HG03439 (cell line): ENCODE results near the gene KRTAP1-1.
"Not testable (repeated sequence)": the region's sequence is repeated elsewhere in the genome, so short reads cannot be mapped to it uniquely, and the experiment has no call there.

Experiments used
- ATAC-seq: cut with Tn5 transposase; IDR thresholded peaks from one replicate; pipeline ENCODE4 v1.9.1; 2021; ENCODE audit warnings: mild to moderate bottlenecking, moderate library complexity; ENCODE audit not compliant: unreplicated experiment

The KRTAP1-1 gene

DNA sequence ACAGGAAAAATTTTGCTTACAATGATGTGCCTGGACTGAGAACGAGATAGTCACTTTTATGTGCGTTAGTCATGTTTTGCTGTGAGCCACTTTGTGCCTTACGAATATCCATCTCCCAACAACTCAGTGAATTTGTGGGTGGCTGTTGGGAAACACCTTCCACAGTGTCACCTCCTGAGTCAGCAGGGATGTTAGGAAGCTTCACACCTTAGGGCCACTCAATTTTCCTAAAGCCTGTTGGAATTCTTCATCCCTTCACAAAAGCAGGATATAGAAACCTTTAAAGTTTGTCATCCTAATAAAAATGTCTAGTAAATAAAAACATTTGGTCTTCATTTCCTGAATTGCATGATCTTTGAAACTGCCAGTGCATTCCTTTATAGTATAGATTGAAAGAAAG is 28.1 kb downstream of the KRTAP1-1 start:
- ATAC-seq = no peak

DNA sequence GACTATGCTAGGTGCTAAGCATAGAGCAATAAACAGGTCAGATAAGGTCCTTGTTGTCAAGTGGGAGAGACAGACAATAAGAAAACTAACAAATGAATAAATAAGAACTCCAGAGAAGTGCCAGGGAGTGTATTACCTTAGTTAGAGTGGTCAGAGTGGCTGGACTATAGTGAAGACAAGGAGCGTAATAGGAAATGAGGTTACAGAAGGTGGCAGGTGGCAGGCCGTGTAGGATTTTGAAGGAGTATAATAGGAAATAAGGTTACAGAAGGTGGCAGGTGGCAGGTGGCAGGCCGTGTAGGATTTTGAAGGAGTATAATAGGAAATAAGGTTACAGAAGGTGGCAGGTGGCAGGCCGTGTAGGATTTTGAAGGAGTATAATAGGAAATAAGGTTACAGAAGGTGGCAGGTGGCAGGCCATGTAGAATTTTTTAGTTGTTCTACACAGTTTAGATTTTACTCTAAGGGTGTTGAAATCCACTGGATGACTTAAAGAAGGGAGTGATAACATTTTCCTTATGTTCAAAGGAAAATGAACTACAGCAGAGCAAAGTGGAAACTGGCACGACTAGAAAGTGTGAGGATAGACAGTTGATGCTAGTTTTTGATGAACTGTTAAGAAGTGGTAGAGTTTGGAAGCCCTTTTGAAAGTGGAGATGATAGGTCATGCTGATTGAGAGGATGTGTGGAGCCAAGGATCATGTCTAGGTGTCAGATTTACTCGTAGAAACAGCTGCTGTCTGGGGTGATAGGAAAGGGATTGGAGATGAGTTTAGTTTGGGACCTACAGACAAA is 28.7 kb downstream of the KRTAP1-1 start:
- no peak for ATAC-seq

DNA sequence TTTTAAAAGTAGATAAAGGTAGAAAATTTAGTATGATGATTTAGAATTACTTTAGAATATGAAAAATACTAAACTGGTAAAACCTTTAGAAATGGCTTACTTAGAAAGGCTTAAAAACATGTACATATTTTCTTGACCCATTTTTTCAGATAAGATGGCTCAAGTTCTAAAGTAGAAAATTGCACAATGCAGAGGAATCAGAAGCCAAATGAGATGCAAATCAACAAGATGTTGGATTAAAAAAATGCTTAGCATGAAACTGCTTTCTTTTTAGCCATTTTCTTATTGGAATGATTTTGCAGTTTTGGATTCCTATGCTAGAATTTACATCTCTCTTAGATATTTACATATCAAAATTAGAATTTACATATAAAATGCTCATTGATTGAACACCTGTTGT is 30.8 kb downstream of the KRTAP1-1 start:
- no peak for ATAC-seq

DNA sequence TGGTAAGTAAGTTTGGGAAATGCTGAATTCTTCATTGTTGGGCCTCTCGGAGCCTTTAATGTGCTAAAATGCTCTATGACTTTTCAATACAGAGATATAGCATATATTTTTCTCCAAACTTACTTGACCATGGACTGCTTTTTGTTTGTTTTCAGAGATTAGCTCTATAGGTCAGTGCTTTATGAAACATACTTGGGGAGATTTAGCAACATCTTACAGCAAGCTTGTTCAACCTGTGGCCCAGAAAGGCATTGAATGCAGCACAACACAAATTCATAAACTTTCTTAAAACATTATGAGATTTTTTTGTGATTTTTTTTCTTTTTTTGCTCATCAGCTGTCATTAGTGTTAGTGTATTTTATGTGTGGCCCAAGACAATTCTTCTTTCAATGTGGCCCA is 31.3 kb downstream of the KRTAP1-1 start:
- no peak for ATAC-seq

DNA sequence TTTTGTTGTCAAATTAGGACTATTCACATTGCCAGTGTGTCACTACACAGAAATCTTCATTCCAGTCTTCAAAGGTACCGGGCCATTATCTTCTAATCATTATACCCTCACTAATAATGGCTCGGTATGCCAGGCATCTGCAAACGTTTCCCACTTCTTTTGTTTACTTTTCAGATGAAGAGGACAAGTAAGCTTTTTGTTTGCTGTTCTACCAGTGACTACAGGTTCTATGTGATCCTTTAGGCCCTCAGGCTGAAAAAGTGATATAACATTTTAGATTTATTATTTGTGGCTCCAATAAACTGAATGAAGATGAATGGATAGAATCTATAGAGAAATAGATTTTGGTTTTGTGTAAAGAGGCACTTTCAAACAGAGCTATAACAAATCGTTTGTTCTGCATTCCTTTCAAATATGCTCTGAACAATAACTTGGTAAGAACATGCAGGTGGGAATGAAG is 31.9 kb downstream of the KRTAP1-1 start:
- no peak for ATAC-seq

DNA sequence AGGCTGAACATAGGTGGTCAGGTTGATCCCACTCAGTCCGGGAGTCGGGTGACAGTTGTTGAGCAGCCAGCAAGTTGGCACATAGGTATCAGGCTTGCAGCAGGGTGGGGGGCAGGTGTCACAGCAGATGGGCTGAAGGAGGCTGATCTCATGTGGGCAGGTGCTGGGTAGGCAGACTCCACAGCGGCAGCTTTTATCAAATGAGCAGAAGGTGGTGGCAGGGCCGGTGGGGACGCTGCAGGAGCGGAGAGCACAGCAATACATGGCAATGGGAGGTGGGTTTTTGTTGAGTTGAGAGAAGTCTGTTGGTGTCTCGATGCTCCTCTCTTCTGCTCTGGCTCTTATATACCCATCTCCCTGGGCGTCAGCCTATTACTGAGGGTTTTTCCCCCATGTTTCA is 32.4 kb downstream of the KRTAP1-1 start, which contains the start of gene KRTAP3-1:
TSS of gene KRTAP3-1 (minus strand) at position 318 of the 400 bp plus-strand sequence. CDS start at position 264, 54 bp downstream.
- no peak for ATAC-seq

DNA sequence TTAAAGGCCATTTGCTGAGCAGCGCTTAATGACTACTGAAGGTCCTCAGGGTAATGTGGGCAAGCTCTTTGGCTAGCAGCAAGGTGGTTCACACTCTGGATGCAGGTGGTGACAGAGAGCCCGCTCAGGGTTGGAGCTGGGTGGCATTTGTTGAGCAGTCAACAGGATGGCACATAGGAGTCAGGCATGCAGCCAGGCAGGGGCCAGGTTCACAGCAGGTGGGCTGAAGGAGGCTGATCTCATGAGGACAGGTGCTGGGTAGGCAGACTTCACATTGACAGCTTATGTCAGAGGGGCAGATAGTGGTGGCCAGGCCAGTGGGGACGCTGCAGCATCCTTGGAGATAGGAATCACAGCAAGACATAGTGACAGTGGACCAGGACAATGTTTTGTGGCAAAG is 36.9 kb downstream of the KRTAP1-1 start:
- ATAC-seq = no peak

DNA sequence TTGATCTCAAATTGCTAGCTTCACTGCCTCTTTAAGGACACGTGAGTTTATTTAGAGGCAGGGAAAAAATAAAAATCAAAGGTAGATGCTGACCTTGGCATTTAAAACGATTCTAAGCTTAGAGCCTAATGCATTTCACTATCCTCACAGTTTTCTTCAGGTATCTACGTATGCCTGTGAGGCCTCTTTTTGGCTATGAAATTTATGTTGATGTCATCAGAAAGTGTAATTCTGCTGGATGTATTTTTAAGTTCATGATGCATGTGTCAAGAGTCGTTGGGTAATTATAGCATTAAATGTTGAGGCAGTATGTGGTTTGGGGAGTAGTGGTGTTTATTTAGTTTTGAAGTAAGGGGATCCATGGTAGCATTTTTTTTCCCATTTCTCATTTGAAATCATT is 37.3 kb downstream of the KRTAP1-1 start:
- ATAC-seq = no peak

DNA sequence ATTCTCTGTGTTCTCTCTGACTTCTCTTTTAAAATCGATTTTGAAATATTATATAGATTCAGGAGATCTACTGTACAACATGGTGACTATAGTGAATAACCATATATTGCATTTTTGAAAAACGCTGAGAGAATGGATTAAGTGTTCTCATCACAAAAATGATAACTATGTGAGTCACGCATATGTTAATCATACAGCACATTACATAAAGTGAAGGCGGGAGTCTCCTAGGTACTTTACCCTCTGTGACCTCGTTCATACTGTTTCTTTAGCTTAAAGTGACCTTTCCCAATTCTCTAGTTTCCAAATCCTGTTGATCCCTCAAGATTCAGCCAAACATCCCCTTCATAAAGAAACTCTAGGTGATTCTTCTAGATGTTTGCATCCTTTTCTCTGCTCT is 38.4 kb downstream of the KRTAP1-1 start:
- no peak for ATAC-seq

DNA sequence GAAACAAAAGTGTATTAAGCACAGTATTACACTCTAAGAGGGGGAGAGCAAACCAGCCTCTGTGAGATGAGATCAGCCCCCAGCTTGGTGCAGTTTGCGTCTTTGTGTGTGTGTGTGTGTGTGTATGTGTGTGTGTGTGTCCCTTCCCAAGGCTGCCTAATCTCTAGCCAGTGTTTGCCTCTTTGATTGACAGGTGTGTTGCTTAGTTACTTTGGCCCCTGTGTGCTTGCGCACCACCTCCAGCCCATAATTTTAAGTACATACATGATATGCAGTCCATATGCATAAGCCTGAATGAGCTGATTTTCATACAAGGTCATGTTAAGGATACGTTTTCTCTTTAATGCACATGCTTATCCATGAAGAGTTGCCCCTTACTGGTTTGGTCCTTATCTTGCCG is 39.5 kb downstream of the KRTAP1-1 start:
- no peak for ATAC-seq

DNA sequence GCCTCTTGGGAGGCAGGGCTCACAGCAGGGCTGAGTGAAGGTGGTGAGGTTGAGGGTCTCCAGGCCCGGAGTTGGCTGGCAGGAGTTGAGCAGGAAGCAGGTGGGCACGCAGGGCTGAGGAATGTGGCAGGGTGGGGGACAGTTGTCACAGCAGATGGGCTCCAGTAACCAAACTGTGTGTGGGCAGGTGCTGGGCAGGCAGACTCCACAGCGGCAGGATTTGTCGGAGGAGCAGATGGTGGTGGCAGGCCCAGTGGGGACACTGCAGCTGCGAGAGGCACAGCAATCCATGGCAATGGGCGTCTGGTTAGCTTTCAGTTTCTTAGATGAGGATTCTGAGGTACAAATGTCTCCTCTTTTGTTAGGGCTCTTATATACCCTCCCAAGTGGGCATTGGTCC is 41.7 kb downstream of the KRTAP1-1 start, which contains the start of gene KRTAP3-2:
TSS of gene KRTAP3-2 (minus strand) at position 344 of the 400 bp plus-strand sequence. CDS start at position 291, 53 bp downstream.
- ATAC-seq = not testable (repeated sequence)

DNA sequence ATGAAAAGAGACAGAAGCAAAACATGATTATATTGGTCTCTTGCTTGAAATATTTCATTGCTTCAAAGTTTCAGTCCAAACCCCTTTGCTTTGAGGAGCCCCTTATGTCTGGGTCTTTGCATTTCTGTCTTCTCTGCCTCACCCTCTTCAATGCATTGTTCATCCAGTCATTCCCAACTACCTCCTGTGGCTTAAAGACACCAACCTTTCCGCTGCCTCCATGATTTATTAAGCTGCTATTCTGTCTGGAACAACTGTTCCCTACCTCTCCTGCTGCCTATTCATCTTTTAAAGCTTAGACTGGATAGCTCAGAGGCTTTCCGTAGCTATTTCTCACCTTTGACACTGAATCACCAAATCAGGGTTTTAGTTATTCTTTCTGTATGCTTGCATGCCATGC is 43.9 kb downstream of the KRTAP1-1 start:
- no peak for ATAC-seq

DNA sequence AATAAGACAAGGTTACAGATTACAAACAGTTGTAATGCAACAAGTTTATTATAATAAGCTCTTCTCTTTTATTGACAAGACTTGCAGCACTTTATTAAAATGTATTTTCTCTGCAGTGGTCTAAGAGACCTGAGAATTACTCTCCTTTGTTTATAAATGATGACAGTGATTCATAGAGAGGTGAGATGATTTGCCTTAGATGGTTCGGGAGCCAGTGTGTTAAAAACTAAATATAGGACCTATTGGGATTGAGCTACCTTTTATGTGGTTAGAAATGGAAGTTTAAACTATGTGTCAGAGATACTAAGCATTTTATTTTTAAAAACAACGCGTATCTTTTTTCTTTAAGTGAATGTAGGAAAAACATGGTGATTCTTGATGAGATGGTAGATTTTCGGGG is 44.4 kb downstream of the KRTAP1-1 start:
- ATAC-seq = no peak

DNA sequence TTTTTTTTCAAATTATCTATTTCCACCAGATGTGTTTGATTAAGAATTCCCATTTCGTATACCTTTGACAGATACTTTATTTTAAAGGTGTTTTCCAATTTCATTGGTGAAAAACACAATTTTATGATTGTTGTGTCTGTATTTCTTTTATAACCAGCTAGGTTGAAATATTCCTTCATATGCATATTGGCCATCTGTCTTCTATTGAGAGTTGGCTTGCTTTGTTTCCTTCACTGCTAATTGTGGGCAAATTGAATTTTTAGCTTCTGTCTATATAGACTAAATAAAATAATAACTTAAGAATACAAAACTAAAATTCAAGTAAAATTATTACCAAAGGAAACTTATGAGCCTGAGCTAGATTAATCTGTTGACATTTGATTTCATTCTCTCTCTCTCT is 46.1 kb downstream of the KRTAP1-1 start:
- no peak for ATAC-seq

DNA sequence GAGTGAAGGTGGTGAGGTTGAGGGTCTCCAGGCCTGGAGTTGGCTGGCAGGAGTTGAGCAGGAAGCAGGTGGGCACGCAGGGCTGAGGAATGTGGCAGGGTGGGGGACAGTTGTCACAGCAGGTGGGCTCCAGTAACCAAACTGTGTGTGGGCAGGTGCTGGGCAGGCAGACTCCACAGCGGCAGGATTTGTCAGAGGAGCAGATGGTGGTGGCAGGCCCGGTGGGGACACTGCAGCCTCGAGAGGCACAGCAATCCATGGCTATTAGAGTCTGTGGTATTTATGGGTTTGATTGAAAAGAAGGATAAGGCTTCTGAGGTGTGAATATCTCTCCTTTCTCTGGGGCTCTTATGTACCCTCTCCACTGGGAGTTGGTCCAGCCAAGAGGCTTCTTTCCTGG is 47.4 kb downstream of the KRTAP1-1 start, which contains the start of gene KRTAP3-3:
TSS of gene KRTAP3-3 (minus strand) at position 326 of the 400 bp plus-strand sequence. CDS start at position 259, 67 bp downstream.
- no peak for ATAC-seq

DNA sequence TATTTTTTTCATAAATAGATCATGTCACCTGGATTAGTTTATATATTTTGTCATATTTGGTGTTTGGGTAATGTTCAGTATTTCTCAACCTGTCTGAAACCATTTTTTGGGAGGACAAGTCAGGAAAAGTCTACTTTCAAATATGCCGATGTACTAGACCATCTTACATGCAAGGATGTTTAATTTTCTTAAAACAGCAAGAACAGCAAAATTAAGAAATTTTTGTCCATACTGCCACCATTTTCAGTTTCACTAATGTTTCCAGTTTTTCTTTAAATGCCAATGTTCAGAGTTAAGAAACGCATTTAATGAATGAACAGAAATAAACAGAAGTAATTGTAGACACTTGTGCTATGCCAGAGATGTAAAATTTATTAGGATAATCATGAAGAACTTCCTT is 48.2 kb downstream of the KRTAP1-1 start:
- ATAC-seq = no peak

DNA sequence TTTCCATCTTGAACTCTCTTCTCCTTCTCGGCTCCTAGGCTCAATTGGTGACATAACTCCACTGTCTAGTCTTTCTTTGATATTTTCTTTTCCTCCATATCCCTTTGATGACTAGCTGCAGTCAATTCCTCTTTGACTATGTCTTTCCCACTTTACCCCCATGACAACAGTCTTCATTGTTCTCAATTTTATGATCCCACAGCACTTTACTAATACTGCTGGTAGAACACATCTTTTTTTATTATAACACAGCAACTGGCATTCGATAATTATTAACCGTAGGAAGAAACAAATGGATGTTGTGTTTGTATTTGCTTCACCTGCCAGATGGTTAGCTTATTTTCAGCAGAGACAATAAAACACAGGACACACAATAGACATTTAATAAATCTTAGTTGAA is 48.6 kb downstream of the KRTAP1-1 start:
- ATAC-seq = no peak
